GM18951 (cell line): ENCODE results near the gene FANCD2.
"Not testable (repeated sequence)": the region's sequence is repeated elsewhere in the genome, so short reads cannot be mapped to it uniquely, and the experiment has no call there.

Experiments
- POLR2A ChIP-seq: IDR thresholded peaks from 4 replicates; pipeline ENCODE4 v1.6.1; 2011; ENCODE audit warnings: mild to moderate bottlenecking; ENCODE audit not compliant: insufficient read length, insufficient read depth; ENCODE audit errors: extremely low read depth
- in situ Hi-C: fragments of 300-500 bp; cut with MboI; formaldehyde crosslinking; loops from one replicate; pipeline ENCODE4 v1.12.0; 2022; ENCODE audit warnings: low sequenced_read_pairs, mixed read lengths, inconsistent platforms; ENCODE audit not compliant: unreplicated experiment

Gene FANCD2

GRCh38 chr3:10093678-10094077 is 67.4 kb downstream of the FANCD2 start:
- in situ Hi-C loops: no loop called here
- no peak for TF ChIP-seq POLR2A

DNA sequence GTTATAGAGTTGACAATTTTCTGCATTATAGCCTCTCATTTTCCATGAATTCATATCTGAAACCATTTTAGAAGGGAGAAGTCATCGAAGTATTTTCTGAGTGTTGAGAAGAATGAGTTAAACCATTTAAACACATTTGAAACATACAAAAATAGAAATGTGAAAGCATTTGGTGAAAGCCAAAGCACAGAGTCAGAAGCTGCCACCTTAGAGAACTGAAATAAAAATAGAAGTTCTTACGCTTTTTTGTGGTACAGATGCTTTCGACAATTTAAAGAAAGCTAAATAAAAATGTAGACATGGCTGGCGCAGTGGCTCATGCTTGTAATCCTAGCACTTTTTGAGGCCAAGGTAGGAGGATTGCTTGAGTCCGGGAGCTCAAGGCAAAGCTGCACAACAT is 72.8 kb downstream of the FANCD2 start:
- in situ Hi-C loops: no loop called here
- no peak for TF ChIP-seq POLR2A

- in situ Hi-C loops: no loop called here
Measured at GRCh38 chr3:10106919-10107318, 80.7 kb downstream of the FANCD2 start.

DNA sequence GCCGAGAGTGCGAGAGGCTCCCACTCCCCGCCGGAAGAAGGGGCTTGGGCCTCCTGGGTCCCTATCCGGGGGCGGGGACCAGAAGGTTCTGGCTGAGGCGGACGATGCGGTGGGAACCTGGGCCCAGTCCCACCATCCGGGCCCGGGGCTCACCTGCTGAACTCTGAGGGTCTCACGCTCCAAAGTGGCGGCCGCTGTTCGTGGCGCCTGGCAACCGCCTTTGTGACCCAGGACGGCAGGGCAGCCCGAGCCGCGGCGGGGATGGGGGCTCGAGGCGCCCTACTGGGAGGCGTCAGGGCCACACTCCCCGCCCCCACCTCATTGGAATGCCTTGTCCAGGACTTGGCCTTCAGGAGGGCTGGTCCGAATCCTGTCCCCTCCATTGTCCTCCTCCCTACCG is 81.9 kb downstream of the FANCD2 start, which contains the start of gene FANCD2OS:
TSS of gene FANCD2OS (minus strand) at position 165 of the 400 bp plus-strand sequence. CDS start 3,481 bp downstream, outside the sequence.
- in situ Hi-C loops: no loop called here
- no peak for TF ChIP-seq POLR2A

More at GRCh38 chr3:10106919-10107318, 80.7 kb downstream of the FANCD2 start:
- no peak for TF ChIP-seq POLR2A

DNA sequence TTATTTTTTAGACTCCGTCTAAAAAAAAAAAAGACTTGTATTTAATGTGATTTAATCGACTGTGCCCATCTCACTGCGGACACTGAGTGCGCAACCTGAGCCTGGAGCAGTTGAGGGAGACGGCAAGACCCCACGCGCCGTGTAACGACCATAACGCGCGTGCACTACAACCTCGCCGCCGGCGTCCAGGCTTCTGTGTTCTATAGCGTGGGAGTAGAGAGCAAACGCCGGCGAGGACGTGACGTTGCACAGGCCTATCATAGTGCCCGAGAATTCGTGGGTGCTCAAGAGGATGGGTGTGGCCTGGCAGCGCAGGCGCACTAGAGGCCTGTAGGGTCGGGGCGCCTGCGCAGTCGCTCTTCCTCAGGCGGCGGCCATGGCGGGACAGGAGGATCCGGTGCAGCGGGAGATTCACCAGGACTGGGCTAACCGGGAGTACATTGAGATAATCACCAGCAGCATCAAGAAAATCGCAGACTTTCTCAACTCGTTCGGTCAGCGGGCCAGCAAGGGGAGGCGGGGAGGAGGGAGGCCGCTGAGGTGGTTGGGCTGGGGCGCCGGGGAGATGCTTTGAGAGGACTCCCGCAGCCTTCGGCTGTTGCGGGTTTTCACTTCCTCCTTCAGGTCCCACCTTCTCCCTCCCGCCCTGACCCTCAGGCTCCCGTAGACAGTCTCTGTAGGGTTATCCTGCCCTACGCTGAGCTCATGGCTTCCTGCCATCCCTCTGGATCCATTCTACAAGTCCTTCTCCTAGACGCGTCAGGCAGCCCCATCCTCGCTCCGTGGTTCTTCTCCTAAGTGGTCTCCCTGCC is 89.3 kb downstream of the FANCD2 start, which contains the start of gene BRK1:
TSS of gene BRK1 (plus strand) at position 350 of the 812 bp plus-strand sequence. CDS start at position 377, 27 bp downstream.
- peak; percentile 97 for TF ChIP-seq POLR2A
- in situ Hi-C loops: no loop called here

- in situ Hi-C loops: no loop called here
- no peak for TF ChIP-seq POLR2A
Measured at GRCh38 chr3:10116138-10116460, 89.9 kb downstream of the FANCD2 start.

GRCh38 chr3:10116928-10117327 is 90.7 kb downstream of the FANCD2 start:
- TF ChIP-seq POLR2A: no peak
- in situ Hi-C loops: no loop called here

DNA sequence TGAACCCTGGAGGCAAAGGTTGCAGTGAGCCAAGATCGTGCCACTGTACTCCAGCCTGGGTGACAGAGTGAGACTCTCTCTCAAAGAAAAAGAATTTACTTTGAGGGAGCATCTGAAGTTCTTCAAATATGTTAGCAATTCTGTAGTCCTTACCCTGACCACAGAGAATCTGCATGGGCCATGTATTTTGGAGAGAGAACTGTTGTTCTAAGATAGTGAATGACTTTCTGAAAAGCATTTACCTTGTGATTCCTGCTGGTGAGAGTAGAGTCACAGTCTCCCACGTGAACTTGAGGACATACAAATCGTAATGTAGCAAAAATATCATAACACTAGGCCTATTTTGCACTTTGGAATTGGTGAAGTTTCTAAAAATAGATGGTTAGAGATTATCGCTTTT is 93.1 kb downstream of the FANCD2 start:
- no peak for TF ChIP-seq POLR2A
- in situ Hi-C loops: no loop called here

GRCh38 chr3:10121064-10121463 is 94.8 kb downstream of the FANCD2 start:
- TF ChIP-seq POLR2A: no peak
- in situ Hi-C loops: no loop called here

DNA sequence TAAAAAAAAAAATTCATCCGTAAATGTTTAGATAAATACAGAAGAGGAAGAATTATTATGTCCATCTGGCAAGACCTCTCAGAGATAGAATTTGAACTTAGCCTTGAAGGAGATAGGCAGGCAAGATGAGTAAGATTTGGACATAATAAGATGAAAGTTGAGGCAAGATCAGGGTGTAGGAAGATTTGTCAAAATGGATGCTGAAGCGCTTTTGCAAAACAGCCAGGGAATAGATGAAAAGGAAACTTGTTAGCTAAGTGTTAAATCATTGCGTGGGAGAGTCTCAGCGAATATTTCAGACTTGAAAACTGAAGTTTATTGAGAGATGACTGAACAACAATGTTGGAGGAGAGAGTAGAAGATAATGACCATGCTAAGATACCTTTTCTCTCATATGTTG is 96.5 kb downstream of the FANCD2 start:
- in situ Hi-C loops: no loop called here

GRCh38 chr3:10135872-10136271 is 109.6 kb downstream of the FANCD2 start:
- in situ Hi-C loops: not testable (repeated sequence)

More for the DNA sequence above, 96.5 kb downstream of the FANCD2 start:
- no peak for TF ChIP-seq POLR2A

DNA sequence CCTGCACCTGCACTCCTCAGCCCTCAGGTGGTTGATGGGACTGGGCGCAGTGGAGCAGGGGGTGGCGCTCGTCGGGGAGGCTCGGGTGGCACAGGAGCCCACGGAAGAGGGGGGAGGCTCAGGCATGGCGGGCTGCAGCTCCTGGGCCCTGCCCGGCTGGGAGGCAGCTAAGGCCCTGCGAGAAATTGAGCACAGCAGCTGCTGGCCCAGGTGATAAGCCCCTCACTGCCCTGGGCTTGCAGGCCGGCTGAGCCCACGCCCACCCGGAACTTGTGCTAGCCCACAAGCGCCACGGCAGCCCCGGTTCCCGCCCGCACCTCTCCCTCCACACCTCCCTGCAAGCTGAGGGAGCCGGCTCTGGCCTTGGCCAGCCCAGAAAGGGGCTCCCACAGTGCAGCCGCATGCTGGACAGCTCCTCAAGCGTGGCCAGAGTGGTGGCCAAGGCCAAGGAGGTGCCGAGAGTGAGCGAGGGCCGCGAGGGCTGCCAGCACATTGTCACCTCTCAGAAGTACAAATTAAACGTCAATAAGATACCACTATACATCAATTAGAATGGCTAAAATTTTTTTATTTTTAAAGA is 110.3 kb downstream of the FANCD2 start:
- in situ Hi-C loops: no loop called here
- no peak for TF ChIP-seq POLR2A

- no peak for TF ChIP-seq POLR2A
- in situ Hi-C loops: no loop called here
Measured at GRCh38 chr3:10137178-10137577, 110.9 kb downstream of the FANCD2 start.

GRCh38 chr3:10140996-10141546 is 114.8 kb downstream of the FANCD2 start:
- no peak for TF ChIP-seq POLR2A
- in situ Hi-C loops: no loop called here
